GM21529 (cell line): Measurements from ENCODE around the gene TMEM252.

Experiments
- ATAC-seq: cut with Tn5 transposase; IDR thresholded peaks from one replicate; pipeline ENCODE4 v1.9.1; 2021; ENCODE audit not compliant: unreplicated experiment

The TMEM252 gene

GRCh38 chr9:68500457-68501381 is 40.0 kb downstream of the TMEM252 start:
- ATAC-seq, result no peak

- no peak for ATAC-seq
Observed at GRCh38 chr9:68498816-68499215, 41.9 kb downstream of the TMEM252 start.

- ATAC-seq, result no peak
Observed at GRCh38 chr9:68497629-68498028, 43.1 kb downstream of the TMEM252 start.

- ATAC-seq, result no peak
Observed at GRCh38 chr9:68496356-68496755, 44.3 kb downstream of the TMEM252 start.

- ATAC-seq, result no peak
Observed at GRCh38 chr9:68495247-68495646, 45.4 kb downstream of the TMEM252 start.

GRCh38 chr9:68493958-68494577 is 46.6 kb downstream of the TMEM252 start:
- no peak for ATAC-seq

- ATAC-seq, result no peak
Observed at GRCh38 chr9:68493541-68493940, 47.1 kb downstream of the TMEM252 start.

- no peak for ATAC-seq
Observed at GRCh38 chr9:68492806-68493205, 47.9 kb downstream of the TMEM252 start.

GRCh38 chr9:68489646-68490045 is 51.0 kb downstream of the TMEM252 start:
- ATAC-seq, result no peak

GRCh38 chr9:68488126-68488525 is 52.6 kb downstream of the TMEM252 start:
- no peak for ATAC-seq
